Suprapubic skin (tissue), 3 donors: ENCODE measurements around the gene SS18L1.

Experiments
- POLR2AphosphoS5 ChIP-seq, 3 donors: sonication (generic); formaldehyde crosslinking; IDR thresholded peaks; one replicate each; pipeline ENCODE4 v1.6.1; 2017; ENCODE audit warnings: antibody characterized with exemption in 3 of 3
- TF ChIP-seq, protein P1 (sequence below), 2 donors: fragments of 200-600 bp in 1 of 2; fragments of 450-650 bp in 1 of 2; sonication (generic) in 1 of 2; IDR thresholded peaks; one replicate each; pipeline ENCODE4 v1.5.1; 2016 to 2019; ENCODE audit warnings: antibody characterized with exemption in 2 of 2, mild to moderate bottlenecking in 1 of 2, moderate library complexity in 1 of 2

DNA sequence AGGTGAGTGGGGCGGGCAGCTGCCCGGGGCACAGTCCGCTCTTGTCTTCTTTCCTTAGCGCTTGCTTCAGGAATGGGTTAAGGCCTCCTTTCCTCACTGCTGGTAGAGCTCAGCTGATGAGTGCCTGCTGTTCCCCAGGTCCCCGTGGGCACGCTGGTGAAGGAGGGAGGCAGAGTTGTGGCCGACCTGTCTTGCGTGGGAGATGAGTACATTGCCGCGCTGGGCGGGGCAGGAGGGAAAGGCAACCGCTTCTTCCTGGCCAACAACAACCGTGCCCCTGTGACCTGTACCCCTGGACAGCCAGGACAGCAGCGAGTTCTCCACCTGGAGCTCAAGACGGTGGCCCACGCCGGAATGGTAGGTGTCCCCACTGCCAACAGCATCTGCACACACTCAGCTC is 54.9 kb downstream of the SS18L1 start:
- no peak for TF ChIP-seq POLR2AphosphoS5 (IDR thresholded peaks at IDR 0.05)
- TF ChIP-seq, protein P1, sequence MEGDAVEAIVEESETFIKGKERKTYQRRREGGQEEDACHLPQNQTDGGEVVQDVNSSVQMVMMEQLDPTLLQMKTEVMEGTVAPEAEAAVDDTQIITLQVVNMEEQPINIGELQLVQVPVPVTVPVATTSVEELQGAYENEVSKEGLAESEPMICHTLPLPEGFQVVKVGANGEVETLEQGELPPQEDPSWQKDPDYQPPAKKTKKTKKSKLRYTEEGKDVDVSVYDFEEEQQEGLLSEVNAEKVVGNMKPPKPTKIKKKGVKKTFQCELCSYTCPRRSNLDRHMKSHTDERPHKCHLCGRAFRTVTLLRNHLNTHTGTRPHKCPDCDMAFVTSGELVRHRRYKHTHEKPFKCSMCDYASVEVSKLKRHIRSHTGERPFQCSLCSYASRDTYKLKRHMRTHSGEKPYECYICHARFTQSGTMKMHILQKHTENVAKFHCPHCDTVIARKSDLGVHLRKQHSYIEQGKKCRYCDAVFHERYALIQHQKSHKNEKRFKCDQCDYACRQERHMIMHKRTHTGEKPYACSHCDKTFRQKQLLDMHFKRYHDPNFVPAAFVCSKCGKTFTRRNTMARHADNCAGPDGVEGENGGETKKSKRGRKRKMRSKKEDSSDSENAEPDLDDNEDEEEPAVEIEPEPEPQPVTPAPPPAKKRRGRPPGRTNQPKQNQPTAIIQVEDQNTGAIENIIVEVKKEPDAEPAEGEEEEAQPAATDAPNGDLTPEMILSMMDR (IDR thresholded peaks at IDR 0.05): no peak
